ENCODE measurements around the gene SHOC2. TPM values are rescaled to one million over a fixed set of nuclear protein-coding genes. Genes with fewer than 3 reads are reported as not detected.

The SHOC2 gene
- total RNA-seq, 1 donor from 2014 or later, result 106 TPM

DNA sequence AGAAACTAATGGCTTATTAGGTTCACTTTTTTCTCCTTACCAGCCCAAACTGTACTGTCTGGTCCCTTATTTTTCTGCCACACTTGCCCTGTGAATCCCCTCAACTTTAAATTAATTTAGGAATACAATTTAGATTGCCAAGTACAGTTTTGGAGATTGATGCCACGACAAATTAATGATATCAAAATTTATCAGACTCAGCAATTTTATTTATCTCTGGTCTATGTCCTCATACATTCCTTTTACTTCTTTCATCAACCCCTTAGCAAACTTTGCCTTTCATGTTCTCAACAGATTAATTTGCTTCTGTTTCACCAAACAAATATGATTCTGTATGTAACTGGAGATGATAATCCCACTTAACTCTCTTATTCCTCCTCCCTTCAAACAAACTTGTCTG is 38.2 kb downstream of the SHOC2 start:
- Mint-ChIP-seq H3K4me1 (peaks cover 82% of the 10 kb centered on the region), H3K27me3 (no peaks in the 10 kb centered on the region), H3K9me3 (peaks cover 2% of the 10 kb centered on the region), H3K27ac (no peak overlapping the region), H3K36me3 (ENCODE audit: low read depth) (peaks cover 34% of the 10 kb centered on the region), H3K4me3 (no peak overlapping the region)
- ChIA-PET POLR2A (no interaction called here), CTCF (interaction anchor here (1.8 kb wide), 1 partner anchor 12 kb away, joined by 3 read pairs; no protein-coding TSS in a partner anchor)
- intact Hi-C loops (cut with micrococcal nuclease), result loop anchor here (5.0 kb wide), 1 partner anchor 35 kb away; no protein-coding TSS in a partner anchor
- DNase-seq (no peak), ATAC-seq (ENCODE audit: low read depth) (no peak)
- TF ChIP-seq, protein P1, sequence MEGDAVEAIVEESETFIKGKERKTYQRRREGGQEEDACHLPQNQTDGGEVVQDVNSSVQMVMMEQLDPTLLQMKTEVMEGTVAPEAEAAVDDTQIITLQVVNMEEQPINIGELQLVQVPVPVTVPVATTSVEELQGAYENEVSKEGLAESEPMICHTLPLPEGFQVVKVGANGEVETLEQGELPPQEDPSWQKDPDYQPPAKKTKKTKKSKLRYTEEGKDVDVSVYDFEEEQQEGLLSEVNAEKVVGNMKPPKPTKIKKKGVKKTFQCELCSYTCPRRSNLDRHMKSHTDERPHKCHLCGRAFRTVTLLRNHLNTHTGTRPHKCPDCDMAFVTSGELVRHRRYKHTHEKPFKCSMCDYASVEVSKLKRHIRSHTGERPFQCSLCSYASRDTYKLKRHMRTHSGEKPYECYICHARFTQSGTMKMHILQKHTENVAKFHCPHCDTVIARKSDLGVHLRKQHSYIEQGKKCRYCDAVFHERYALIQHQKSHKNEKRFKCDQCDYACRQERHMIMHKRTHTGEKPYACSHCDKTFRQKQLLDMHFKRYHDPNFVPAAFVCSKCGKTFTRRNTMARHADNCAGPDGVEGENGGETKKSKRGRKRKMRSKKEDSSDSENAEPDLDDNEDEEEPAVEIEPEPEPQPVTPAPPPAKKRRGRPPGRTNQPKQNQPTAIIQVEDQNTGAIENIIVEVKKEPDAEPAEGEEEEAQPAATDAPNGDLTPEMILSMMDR (IDR thresholded peaks at IDR 0.05), result no peak

DNA sequence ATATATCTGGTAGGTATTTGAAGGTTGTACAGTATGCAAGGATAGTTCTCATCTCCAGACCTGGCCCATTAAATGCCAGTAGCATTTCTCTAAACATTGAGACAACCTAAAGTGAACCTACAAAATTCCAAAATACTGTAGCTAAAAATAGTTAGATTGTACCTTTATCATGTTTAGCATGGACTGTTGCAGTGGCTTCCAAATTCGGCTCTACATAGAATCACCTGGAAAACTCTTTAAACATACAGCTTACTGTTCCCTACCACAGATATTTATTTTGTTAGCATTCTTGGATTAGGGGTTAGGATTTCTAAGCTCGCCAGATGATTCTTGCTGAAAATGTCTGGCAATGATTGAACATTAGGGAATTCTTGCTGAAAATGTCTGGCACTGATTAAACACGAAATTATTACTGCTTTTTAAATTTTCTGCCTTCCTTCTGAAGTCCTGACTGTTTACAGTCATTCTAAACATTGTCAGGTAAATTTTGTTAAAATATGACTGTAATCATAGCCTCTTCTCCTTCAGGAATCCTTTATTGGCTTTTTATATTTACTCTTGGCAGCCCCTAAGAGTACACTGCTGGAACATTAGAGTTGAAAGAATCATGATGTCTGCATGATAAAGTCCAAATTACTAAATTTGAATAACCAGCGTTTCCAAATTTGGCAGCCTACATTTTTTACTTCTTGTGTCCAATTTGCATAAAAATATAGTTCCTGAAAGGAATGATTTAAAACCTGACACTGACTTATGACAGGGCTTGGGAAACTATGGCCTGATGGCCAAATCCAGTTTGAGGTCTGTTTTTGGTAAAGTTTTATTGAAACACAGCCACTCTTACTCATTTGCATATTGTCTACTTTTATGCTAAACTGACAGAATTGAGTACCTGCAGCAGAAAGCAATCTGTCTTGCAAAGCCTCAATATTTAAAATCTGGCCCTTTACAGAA is 40.3 kb downstream of the SHOC2 start:
- H3K9me3 Mint-ChIP-seq, result no peaks in the 10 kb centered on the region
- POLR2A ChIA-PET, result no interaction called here
- TF ChIP-seq, protein P1 (IDR thresholded peaks at IDR 0.05), result no peak
- DNase-seq (no peak), ATAC-seq (ENCODE audit: low read depth) (no peak)
- H3K27ac Mint-ChIP-seq, result no peak overlapping the region
- CTCF ChIA-PET, result no interaction called here
- intact Hi-C loops (cut with micrococcal nuclease), result loop anchor here (5.0 kb wide), 1 partner anchor 37 kb away; no protein-coding TSS in a partner anchor
- no peak overlapping the region for H3K4me3 Mint-ChIP-seq
- H3K27me3 Mint-ChIP-seq, result no peaks in the 10 kb centered on the region
- peaks cover 30% of the 10 kb centered on the region for H3K36me3 Mint-ChIP-seq (ENCODE audit: low read depth)
- peaks cover 82% of the 10 kb centered on the region for H3K4me1 Mint-ChIP-seq

DNA sequence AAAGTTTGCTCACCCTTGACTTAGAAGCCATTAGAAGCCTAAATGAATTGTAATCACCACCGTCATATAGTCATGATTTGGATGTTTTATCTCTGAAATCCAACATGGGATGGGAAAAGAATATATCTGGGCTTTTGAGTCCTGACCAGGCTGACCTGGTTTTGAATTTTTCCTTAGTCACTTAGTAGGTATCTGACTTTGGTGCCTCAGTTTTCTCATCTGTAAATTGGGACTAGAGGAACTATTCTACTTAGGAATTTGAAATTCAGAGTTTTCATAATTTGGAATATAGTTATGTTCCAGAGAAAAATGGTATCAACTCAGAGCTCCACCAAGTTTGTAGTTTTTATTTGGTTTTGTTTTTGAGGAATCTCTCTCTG is 40.9 kb downstream of the SHOC2 start:
- peaks cover 78% of the 10 kb centered on the region for H3K4me1 Mint-ChIP-seq

DNA sequence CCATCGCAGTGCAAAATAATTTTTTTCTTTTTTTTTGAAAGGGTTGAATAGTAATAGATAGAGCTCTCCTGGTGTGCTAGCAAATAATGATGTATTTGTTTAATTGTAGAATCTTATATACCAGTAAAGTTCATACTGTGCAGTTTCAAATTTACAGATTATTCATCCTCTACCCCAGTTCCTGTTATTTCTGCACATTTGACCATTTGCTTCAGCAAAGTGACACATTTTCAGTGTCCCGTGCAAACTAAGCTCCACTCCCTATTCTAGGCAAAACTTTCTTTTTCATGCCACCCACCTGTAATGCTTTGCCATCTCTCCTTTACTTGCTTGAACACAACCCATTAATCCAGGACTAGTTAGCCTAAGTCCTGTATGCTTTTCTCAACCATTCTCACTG is 43.0 kb downstream of the SHOC2 start:
- no peaks in the 10 kb centered on the region for H3K27me3 Mint-ChIP-seq
- ATAC-seq (ENCODE audit: low read depth), result no peak
- H3K4me1 Mint-ChIP-seq, result peaks cover 75% of the 10 kb centered on the region
- CTCF ChIA-PET, result no interaction called here
- no peak overlapping the region for H3K4me3 Mint-ChIP-seq
- H3K9me3 Mint-ChIP-seq, result no peaks in the 10 kb centered on the region
- intact Hi-C loops (cut with micrococcal nuclease), result no loop called here
- TF ChIP-seq, protein P1 (IDR thresholded peaks at IDR 0.05), result no peak
- peaks cover 22% of the 10 kb centered on the region for H3K36me3 Mint-ChIP-seq (ENCODE audit: low read depth)
- H3K27ac Mint-ChIP-seq, result no peak overlapping the region
- no peak for DNase-seq
- POLR2A ChIA-PET, result interaction anchor here (0.6 kb wide), 2 partner anchors 13 to 23 kb away, joined by 3 read pairs; no protein-coding TSS in a partner anchor

More for the DNA sequence above, 40.9 kb downstream of the SHOC2 start:
- Mint-ChIP-seq H3K9me3 (no peaks in the 10 kb centered on the region), H3K4me3 (no peak overlapping the region), H3K27ac (no peak overlapping the region), H3K36me3 (ENCODE audit: low read depth) (peaks cover 27% of the 10 kb centered on the region), H3K27me3 (no peaks in the 10 kb centered on the region)
- TF ChIP-seq, protein P1 (IDR thresholded peaks at IDR 0.05), result no peak
- ChIA-PET POLR2A (no interaction called here), CTCF (no interaction called here)
- ATAC-seq (ENCODE audit: low read depth) (no peak), DNase-seq (no peak)
- intact Hi-C loops (cut with micrococcal nuclease), result no loop called here

DNA sequence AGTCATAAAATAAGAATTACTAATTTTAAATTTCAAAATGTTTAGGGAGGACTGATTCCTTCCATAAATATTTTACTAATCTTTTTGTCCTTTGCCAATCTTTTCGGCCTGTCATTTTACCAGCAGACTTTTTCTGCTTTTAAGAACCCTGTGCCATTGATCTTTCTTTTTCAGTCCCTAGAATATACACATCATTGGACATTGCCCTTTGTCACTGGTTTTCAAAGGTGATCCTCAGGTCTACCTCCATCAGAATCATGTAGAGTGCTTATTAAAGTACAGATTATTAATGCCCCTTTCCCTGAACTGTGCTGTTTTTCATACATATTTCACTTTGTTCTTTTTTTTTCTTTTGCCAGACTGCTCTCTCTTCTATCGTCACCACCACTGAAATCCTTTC is 43.8 kb downstream of the SHOC2 start:
- CTCF ChIA-PET, result no interaction called here
- TF ChIP-seq, protein P1 (IDR thresholded peaks at IDR 0.05), result no peak
- Mint-ChIP-seq H3K4me3 (no peak overlapping the region), H3K9me3 (no peaks in the 10 kb centered on the region), H3K27me3 (no peaks in the 10 kb centered on the region), H3K27ac (no peak overlapping the region), H3K36me3 (ENCODE audit: low read depth) (peaks cover 24% of the 10 kb centered on the region), H3K4me1 (peaks cover 73% of the 10 kb centered on the region)
- POLR2A ChIA-PET, result interaction anchor here (1.7 kb wide), 1 partner anchor 44 kb away, joined by 7 read pairs; the partner anchor contains the start of genes BBIP1 and SHOC2
- intact Hi-C loops (cut with micrococcal nuclease), result no loop called here
- no peak for DNase-seq
- no peak for ATAC-seq (ENCODE audit: low read depth)
